Measurements from ENCODE around the gene OR4P4.

Gene OR4P4

GRCh38 chr11:55652560-55652959 is 17.6 kb downstream of the OR4P4 start:
- Histone ChIP-seq H3K36me3 (ENCODE audit: control insufficient read depth in 2 of 2, insufficient read depth in 1 of 2, low read length in 2 of 2) (no peaks in the 10 kb centered on the region), H3K27ac (ENCODE audit: extremely low read depth, low read depth, low read length) (no peak overlapping the region), H3K9me3 (ENCODE audit: control insufficient read depth, insufficient read depth, low read depth, low read length) (no peaks in the 10 kb centered on the region), H3K4me3 (ENCODE audit: low read depth, low read length) (no peak overlapping the region), H3K4me1 (ENCODE audit: control insufficient read depth, insufficient read depth, low read length) (no peaks in the 10 kb centered on the region)
- POLR2A ChIA-PET = no interaction called here
- CTCF ChIA-PET = no interaction called here
- TF ChIP-seq ZNF449 (tag by site-specific recombination; IDR thresholded peaks at IDR 0.05) = no peak
- no peak for TF ChIP-seq ZNF311 (tag by site-specific recombination; IDR thresholded peaks at IDR 0.05; ENCODE audit: borderline replicate concordance)
- no peak for TF ChIP-seq CTCF (tag by site-specific recombination; IDR thresholded peaks at IDR 0.05)
- no peak for TF ChIP-seq ZFP69B (tag by site-specific recombination; IDR thresholded peaks at IDR 0.05)
- TF ChIP-seq ZNF202 (tag by site-specific recombination; IDR thresholded peaks at IDR 0.05; ENCODE audit: borderline replicate concordance) = no peak
- no peak for TF ChIP-seq ZNF843 (tag by site-specific recombination; IDR thresholded peaks at IDR 0.05)
- no peak for TF ChIP-seq KLF16 (tag by site-specific recombination; IDR thresholded peaks at IDR 0.05)
- no peak for TF ChIP-seq ZFP41 (tag by site-specific recombination; IDR thresholded peaks at IDR 0.05; ENCODE audit: borderline replicate concordance)
- no peak for TF ChIP-seq ZBTB21 (tag by site-specific recombination; IDR thresholded peaks at IDR 0.05)
- TF ChIP-seq ZNF19 (tag by site-specific recombination; IDR thresholded peaks at IDR 0.05; ENCODE audit: low read depth) = no peak

GRCh38 chr11:55655096-55655495 is 20.2 kb downstream of the OR4P4 start:
- no peak for TF ChIP-seq SP2 (tag by site-specific recombination; IDR thresholded peaks at IDR 0.05)
- ChIA-PET POLR2A (no interaction called here), CTCF (no interaction called here)
- Histone ChIP-seq H3K4me1 (ENCODE audit: control insufficient read depth, insufficient read depth, low read length) (no peaks in the 10 kb centered on the region), H3K4me3 (ENCODE audit: low read depth, low read length) (no peak overlapping the region), H3K9me3 (ENCODE audit: control insufficient read depth, insufficient read depth, low read depth, low read length) (no peaks in the 10 kb centered on the region), H3K27ac (ENCODE audit: extremely low read depth, low read depth, low read length) (no peak overlapping the region), H3K36me3 (ENCODE audit: control insufficient read depth in 2 of 2, insufficient read depth in 1 of 2, low read length in 2 of 2) (no peaks in the 10 kb centered on the region)

- Histone ChIP-seq H3K36me3 (ENCODE audit: control insufficient read depth in 2 of 2, insufficient read depth in 1 of 2, low read length in 2 of 2) (no peaks in the 10 kb centered on the region), H3K4me1 (ENCODE audit: control insufficient read depth, insufficient read depth, low read length) (no peaks in the 10 kb centered on the region), H3K4me3 (ENCODE audit: low read depth, low read length) (no peak overlapping the region), H3K9me3 (ENCODE audit: control insufficient read depth, insufficient read depth, low read depth, low read length) (no peaks in the 10 kb centered on the region), H3K27ac (ENCODE audit: extremely low read depth, low read depth, low read length) (no peak overlapping the region)
- ChIA-PET POLR2A (no interaction called here), CTCF (no interaction called here)
- TF ChIP-seq ZNF175 (tag by site-specific recombination; IDR thresholded peaks at IDR 0.05) (no peak), ZNF473 (tag by site-specific recombination; IDR thresholded peaks at IDR 0.05) (no peak), CTCF (tag by site-specific recombination; IDR thresholded peaks at IDR 0.05) (no peak), ZNF791 (tag by site-specific recombination; IDR thresholded peaks at IDR 0.05) (no peak), SALL2 (tag by site-specific recombination; IDR thresholded peaks at IDR 0.05; ENCODE audit: borderline replicate concordance) (no peak), ZNF391 (tag by site-specific recombination; IDR thresholded peaks at IDR 0.05; ENCODE audit: borderline replicate concordance, low read depth) (no peak), PATZ1 (tag by site-specific recombination; IDR thresholded peaks at IDR 0.05) (no peak), ZNF747 (tag by site-specific recombination; IDR thresholded peaks at IDR 0.05) (no peak), PRDM10 (tag by site-specific recombination; IDR thresholded peaks at IDR 0.05) (no peak), ZNF623 (tag by site-specific recombination; IDR thresholded peaks at IDR 0.05) (no peak), YY1 (tag by site-specific recombination; IDR thresholded peaks at IDR 0.05) (no peak)
Observed at GRCh38 chr11:55658031-55658573, 23.2 kb downstream of the OR4P4 start.

Measured in HEK293 (cell line).